Epithelial cell of esophagus (primary cell): ENCODE measurements around the gene FZD8.

Source experiments
- DNase-seq: peaks from one replicate; pipeline ENCODE4 v3.0.0; 2010; ENCODE audit warnings: low read depth
- H3K4me3 ChIP-seq: 2 replicates; pipeline ENCODE4 v1.5.1; 2011; ENCODE audit warnings: mild to moderate bottlenecking, low read length, control low read depth
- TF ChIP-seq, protein P1 (sequence below): IDR thresholded peaks from 2 replicates; pipeline ENCODE4 v1.5.1; 2011; ENCODE audit warnings: low read depth, mild to moderate bottlenecking, low read length, control low read depth, inconsistent platforms; ENCODE audit not compliant: insufficient read depth; ENCODE audit errors: missing control alignments

FZD8 gene

DNA sequence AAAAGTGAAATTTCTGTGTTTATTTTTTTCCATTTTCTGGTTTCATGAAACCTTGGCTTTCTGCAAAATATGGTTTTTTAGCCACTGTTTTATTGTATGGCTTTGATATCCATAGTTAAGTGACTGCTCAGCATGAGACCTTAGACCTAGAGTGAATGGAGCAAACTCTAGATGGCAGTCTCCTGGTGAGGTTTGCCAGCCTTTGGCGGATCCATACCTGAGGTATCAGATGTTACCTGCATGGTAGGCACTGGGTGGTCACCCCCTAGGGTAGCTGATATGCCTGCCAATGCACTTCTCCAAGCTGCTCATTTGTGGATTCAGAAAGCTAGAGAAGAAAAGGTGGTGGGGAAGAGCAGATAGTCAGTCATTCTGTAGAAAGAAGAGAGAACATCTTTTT is 17.4 kb upstream of the FZD8 start:
- H3K4me3 ChIP-seq = no peak overlapping the region
- TF ChIP-seq, protein P1, sequence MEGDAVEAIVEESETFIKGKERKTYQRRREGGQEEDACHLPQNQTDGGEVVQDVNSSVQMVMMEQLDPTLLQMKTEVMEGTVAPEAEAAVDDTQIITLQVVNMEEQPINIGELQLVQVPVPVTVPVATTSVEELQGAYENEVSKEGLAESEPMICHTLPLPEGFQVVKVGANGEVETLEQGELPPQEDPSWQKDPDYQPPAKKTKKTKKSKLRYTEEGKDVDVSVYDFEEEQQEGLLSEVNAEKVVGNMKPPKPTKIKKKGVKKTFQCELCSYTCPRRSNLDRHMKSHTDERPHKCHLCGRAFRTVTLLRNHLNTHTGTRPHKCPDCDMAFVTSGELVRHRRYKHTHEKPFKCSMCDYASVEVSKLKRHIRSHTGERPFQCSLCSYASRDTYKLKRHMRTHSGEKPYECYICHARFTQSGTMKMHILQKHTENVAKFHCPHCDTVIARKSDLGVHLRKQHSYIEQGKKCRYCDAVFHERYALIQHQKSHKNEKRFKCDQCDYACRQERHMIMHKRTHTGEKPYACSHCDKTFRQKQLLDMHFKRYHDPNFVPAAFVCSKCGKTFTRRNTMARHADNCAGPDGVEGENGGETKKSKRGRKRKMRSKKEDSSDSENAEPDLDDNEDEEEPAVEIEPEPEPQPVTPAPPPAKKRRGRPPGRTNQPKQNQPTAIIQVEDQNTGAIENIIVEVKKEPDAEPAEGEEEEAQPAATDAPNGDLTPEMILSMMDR = no peak
- DNase-seq = no peak

DNA sequence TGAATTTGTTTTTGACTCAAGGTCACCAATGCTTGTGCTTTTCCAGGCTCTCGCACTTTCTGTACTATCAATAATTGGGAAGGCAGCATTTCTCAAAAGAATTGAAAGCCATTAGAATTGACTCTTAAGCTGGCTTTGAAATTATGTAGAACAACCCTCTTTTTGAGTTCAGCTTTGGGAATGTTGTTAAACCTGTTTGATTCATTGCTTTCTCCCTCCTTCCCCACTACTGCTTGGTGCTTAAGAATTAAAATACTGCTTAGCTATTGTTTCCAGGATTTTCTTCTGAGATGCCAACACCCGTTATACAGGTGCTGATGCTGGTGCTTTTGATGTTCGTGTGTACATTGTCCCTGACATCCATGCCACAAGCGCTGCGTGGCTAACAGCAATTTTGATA is 15.5 kb upstream of the FZD8 start:
- TF ChIP-seq, protein P1 = no peak
- no peak overlapping the region for H3K4me3 ChIP-seq
- DNase-seq = peak; percentile 51

DNA sequence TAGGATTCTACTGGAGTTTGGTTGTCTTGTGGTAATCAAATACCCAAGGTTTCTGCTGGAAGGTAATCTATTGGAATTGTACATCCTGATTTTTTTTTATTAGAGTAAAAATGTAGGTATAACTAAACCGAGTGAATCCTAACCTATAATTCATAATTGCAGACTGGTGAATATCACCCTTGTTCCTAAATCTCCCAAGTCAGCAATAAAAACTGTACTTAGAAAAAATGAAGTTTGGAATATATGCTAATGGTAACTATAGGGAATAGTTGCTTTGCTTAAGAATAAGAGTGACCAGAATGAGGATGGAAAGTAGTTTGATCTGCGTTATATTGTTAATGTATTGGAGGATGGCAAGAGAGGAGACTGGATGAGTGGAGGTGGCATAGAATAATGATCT is 10.7 kb upstream of the FZD8 start:
- TF ChIP-seq, protein P1 = no peak
- DNase-seq = no peak

DNA sequence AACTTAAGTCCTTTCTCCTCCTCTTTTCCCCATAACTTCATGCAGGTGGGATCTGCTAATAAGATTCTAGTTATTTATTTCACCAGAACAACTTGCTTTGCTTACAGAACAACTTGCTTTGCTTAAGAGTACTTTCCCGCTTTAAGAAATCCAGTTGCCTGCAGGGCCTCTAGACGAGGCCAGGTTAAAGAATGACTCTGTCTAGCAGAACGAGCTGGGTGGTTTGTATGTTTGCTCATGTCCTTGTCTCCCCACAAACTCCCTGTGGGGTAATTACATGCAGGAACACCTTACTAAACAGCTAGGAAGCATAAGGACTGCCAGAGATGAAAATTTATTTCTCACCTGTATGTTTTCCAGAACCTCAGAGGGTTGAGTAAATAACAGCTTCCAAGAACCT is 8.8 kb upstream of the FZD8 start:
- TF ChIP-seq, protein P1 = no peak
- no peak overlapping the region for H3K4me3 ChIP-seq
- DNase-seq = peak; percentile 59

More for the DNA sequence above, 10.7 kb upstream of the FZD8 start:
- H3K4me3 ChIP-seq = no peak overlapping the region

DNA sequence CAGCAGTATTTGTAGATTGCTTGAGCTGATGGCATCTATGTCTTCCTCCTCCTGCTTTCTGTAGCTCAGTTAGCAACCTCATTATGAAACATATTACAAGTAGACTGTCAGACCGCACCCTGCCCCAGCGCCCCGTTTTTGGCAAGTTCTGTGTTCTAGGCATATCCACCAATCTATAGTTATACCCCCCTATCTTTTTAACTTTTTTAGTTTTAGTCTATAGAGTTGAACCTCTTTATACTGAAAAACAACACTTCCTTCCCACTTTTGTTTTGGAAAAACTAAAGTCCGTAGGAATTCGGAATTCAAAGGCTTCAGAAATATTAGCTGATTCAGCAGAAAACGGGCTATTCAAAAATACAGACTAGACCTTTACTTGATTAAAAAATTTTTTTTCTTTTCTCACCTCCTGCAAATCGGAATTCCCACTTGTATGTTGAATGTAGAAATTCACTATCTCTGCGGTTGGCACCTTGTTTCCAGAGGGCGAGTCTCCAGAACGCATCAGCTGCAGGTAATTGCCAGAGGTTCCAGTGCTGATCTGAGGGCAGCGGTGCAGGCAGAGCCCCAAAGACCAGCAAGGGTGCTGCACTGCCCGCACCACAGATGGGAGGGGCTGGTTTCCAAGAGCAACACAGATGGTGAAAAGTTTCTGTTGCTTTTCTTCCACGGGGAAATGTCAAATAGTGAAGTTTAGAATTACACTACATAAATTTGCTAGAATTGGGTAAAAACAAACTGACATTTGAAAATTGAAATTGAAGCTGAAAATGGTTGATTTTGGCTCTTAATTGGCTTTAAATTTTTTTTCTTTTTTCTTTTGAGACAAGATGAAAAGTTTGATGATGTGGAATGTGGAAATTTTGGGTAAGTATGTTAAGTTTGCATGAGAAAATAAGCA is 2.2 kb upstream of the FZD8 start:
- peak overlapping the region; percentile 52 for H3K4me3 ChIP-seq
- TF ChIP-seq, protein P1 = no peak
- DNase-seq = no peak

DNA sequence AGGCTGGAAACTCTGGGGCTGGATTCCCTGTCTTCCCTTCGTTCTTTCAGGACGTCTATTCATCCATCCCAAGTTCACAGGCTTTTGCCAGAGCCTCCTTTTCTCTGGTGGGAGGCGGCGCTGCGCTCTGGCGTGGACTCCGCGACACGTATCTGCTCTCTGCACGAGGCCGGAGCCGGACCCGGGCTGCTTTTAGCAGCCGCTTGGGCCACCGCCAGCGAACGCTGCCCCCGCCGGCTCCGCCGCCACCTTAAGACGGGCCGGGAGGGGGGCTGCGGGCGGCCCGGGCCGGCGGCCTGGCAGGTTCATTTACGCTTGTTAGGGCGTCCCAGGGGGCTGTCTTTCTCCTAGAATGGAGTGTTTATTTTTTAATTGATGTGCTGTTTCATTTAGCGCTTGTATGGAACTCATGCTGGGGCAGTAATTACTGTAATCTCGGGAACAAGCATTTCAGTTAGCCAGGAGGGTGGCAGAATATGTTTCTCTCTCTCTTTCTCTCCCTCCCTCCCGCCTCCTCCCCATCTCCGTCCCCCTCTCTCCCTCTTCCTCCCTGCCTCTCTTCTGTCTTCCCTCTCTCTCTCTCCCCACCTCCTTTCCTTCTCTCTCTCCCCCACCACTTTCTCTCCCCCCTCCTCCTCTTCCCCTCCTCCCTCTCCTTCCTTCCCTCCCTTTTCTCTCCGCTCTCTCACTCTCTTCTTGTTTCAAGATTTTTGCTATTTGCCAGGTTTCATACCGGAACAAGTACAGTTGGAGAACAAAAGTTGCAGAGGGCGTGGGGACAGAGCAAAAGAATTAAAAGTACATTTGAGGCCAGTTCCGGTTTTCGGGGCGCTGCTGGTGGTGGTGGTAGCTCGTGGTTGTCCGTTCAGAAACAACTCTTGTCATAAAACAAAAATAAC is 1.3 kb upstream of the FZD8 start:
- peak overlapping the region; percentile 52 for H3K4me3 ChIP-seq
- DNase-seq = peak; percentile 45
- TF ChIP-seq, protein P1 = no peak
